GM19455 (cell line): Measurements from ENCODE around the gene SPN.
"Not testable (repeated sequence)": the region's sequence is repeated elsewhere in the genome, so short reads cannot be mapped to it uniquely, and the experiment has no call there.

Source experiments
- ATAC-seq: cut with Tn5 transposase; IDR thresholded peaks from one replicate; pipeline ENCODE4 v1.9.1; 2021; ENCODE audit not compliant: unreplicated experiment

Gene SPN, protein sequence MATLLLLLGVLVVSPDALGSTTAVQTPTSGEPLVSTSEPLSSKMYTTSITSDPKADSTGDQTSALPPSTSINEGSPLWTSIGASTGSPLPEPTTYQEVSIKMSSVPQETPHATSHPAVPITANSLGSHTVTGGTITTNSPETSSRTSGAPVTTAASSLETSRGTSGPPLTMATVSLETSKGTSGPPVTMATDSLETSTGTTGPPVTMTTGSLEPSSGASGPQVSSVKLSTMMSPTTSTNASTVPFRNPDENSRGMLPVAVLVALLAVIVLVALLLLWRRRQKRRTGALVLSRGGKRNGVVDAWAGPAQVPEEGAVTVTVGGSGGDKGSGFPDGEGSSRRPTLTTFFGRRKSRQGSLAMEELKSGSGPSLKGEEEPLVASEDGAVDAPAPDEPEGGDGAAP

DNA sequence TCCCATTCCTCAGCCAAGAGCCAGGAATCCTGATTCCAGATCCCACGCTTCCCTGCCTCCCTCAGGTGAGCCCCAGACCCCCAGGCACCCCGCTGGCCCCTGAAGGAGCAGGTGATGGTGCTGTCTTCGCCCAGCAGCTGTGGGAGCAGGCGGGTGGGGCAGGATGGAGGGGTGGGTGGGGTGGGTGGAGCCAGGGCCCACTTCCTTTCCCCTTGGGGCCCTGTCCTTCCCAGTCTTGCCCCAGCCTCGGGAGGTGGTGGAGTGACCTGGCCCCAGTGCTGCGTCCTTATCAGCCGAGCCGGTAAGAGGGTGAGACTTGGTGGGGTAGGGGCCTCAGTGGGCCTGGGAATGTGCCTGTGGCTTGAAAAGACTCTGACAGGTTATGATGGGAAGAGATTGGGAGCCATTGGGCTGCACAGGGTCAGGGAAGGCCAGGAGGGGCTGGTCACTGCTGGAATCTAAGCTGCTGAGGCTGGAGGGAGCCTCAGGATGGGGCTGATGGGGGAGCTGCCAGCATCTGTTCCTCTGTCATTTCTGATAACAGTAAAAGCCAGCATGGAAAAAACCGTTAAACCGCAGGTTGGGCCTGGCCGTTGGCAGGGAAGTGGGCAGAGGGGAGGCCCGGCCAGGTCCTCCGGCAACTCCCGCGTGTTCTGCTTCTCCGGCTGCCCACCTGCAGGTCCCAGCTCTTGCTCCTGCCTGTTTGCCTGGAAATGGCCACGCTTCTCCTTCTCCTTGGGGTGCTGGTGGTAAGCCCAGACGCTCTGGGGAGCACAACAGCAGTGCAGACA is at the start of gene SPN:
SPN (plus strand) TSS at position 232 of the 791 bp plus-strand sequence; CDS start at position 714, 482 bp downstream.
- no peak for ATAC-seq

DNA sequence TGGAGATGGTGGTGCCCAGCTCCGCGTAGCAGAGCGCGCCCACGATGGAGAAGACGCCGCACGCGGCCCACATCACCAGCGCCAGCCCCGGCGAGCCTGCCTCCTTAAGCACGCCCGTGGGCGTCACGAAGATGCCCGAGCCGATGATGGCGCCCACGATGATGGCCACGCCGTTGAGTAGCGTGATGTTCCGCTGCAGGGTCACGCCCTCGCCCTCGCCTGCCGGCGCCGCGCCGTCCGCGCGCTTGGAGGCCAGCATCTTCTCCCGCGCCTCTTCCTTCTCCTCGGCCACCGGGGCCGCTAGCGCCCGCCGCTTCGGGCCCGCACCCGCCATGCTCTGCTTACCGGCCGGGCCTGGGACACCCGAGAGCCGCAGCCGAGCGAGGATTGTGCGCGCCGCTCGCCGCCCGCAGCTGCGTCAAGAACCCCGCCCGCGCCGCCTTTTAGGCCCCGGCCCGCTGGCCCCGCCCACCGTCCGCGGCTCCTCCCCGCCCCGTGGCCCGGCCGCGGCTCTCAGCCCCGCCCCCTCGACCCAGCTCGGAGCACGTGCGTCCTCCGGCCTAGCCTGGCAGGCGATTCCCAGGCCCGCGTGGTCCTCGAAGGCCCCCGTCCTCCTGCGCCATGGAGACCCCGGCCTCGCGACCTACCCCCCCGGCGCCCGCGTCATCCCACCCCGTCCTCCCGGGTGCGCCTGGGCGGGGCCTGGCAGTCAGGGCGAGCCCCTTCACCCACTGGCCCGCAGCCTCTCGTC is 49.6 kb upstream of the SPN start:
- not testable (repeated sequence) for ATAC-seq

DNA sequence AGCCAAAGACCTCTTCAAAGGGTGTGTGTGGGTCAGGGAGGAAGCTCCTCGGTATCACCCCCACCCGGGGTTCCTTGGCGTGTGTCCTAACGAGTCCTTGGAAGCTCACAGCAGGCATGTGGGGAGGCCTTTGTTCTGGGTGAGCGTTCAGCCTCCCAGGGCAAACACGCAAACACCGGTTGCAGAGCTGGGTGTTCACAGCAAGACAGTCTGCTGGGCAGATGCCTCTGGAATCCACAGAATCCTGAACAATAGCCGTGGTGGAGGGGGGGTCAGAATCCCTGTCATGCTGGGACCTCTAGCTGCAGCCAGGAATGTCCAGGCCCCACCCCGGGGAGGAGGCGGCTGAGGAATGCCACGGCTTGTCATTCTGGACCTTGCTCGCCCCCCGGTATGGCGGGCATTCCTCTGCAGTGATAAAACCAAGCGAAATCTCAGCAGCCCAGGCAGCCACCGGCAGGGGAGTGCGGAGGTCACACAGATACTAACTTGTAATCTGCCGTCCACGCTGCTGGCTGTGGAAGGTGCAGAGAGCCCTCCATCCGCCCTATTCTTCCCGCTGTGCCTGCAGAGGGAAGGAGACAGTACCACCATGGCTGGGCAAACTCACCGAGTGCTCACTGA is 48.2 kb upstream of the SPN start:
- ATAC-seq: not testable (repeated sequence)

DNA sequence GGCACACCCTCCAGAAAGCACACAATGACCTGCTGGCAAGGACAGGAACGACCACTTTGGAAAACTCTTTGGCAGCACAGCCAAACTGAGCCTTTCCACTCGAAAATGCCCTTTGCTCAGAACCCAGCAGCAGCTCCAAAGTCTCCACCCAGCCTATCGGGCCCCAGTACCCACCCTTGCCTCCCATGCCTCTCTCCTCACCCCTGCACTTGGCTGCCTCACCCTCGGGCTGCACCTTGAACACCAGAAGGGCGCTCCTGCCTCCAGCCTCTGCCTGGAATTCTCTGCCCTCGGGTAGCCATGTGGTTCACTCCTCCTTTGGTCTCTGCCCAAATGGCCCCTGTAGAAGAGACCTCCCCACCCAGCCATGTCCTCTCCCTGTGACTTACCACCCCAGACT is 46.9 kb upstream of the SPN start:
- not testable (repeated sequence) for ATAC-seq

DNA sequence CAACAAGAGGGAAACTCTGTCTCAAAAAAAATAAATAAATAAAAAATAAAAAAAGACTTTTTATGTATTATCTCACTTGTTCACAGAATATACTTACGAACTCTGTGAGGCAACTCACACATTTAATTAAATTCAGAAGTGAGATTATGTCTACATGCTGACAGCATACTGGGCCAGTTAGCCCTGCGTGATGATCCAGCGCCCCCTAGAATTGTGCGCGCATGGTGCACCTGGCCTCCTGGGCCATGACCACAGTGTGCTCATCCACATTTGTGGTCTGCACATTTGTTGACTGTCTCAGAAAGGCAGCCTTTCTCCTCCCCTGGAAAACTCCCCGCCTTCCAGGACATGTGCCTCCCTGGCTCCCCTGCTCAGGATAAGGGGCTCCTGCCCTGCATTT is 42.5 kb upstream of the SPN start:
- not testable (repeated sequence) for ATAC-seq

DNA sequence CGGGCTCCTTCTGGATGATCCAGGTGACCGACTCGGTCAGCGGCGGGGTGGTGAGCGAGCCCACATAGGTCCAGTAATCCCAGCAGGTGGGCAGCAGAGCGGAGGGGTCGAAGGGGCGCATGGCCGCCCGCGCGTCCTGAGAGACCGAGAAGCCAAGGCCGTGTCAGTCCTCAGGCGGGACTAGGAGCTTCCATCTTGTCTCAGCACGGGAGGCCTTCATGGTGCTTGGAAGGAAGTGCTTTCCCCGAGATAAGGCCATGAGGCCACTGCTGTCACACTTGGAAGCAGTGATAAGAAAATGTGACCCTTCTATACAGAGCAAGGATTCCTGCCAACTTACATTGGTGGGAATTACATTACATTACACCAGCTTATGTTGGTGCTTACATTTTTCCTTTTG is 40.3 kb upstream of the SPN start:
- ATAC-seq: not testable (repeated sequence)

DNA sequence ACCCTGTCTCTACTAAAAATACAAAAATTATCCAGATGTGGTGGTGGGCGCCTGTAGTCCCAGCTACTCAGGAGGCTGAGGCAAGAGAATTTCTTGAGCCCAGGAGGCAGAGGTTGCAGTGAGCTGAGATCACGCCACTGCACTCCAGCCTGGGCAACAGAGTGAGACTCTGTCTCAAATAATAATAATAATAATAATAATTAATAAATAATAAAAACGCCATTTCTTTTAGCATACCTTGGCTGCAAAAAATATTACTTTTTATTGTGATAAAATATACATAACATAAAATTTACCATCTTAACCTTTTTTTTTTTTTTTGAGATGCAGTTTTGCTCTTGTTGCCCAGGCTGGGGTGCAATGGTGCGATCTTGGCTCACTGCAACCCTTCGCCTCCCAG is 39.8 kb upstream of the SPN start:
- ATAC-seq: not testable (repeated sequence)

DNA sequence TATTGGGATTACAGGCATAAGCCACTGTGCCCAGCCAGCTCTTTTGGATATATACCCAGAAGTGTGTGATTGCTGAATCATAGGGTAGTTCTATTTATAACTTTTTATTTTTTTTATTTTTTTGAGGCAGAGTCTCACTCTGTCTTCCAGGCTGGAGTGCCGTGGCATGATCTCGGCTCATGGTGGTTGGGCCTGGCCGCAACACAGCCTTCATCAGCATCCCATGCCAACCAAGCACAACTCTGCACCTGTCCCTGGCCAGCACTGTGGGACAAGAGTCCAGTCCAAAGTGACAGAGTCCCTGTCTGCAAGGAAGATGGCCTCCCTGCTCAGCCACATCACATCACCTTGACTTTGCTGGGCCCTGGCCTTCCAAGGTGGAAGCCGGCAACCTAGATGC is 37.9 kb upstream of the SPN start:
- ATAC-seq: not testable (repeated sequence)

DNA sequence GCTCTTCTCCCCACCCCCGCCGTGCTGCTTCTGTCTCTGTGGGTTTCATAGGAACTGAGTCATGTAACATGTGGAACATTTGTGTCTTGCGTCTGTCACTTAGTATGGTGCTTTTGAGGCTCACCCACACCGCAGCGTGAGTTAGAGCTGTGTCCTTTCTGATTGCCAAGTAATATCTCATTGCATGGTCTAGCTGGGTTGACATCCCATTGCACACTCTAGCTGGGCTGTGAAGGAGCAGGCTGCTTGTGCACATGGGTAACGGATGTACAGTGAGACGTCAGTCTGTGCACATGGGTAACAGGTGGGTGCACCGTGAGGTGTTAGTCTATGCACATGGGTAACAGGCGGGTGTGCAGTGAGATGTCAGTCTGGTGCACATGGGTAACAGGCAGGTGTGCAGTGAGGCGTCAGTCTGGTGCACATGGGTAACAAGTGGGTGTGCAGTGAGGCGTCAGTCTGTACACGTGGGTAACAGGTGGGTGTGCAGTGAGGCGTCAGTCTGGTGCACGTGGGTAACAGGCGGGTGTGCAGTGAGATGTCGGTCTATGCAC is 36.2 kb upstream of the SPN start:
- not testable (repeated sequence) for ATAC-seq

DNA sequence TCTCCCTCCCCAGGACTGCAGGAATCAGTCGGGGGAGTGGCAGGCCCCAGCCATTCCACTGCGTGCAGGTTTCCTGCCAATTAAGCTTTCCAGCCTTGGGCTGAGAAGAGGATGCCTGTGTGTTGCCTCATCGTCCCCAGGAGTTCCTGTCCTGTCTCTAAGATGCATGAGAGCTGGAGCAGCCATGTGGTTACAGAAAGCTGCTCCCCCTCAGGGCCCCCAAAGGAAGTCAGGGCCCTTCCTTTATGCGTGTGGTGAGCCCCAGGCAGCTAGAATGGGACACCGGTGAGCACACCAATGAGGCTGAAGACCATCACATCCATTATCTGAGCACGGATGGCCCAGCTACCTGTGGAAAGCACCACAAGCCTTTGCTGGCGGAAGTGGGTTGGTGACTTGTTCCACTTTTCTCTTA is 35.4 kb upstream of the SPN start:
- ATAC-seq: not testable (repeated sequence)

DNA sequence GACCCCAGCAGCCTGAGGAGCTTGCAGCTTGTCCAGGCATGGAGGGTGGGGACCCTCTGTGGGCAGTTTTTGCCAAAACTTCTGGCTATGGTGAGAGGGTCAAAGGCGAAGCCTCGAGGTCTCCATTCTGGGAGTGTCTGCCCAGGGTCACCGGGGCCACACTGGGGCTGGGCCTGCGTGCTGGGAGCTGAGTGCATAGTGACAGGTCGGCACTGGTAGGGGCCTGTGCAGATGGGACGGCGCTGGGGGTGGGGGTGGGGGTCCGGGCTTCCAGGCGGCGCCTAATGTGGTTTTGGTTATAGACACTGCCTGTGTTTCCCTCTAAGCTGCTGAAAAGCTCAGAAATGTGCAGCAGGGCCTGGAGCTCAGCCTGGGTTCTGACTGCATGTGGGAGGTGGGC is 34.3 kb upstream of the SPN start:
- not testable (repeated sequence) for ATAC-seq

DNA sequence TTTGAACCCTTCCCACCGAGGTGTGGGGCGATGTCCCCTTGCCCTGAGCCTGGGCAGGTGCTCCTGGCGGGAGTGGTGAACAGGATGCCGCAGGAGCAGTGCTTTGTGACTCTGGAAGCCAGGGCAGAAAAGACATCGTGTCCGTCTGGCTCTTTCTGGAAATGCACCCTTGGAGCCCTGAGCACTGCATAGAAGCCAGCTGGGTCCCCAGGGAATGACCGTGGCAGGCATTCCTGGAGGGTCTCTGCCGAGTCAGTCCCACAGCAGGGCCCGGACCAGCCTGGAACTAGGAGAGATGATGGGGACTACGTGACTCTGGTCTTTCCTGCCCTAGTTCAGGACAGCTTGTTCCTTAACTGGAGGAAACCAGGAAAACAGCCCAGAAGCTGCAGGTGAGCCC is 33.7 kb upstream of the SPN start:
- not testable (repeated sequence) for ATAC-seq

DNA sequence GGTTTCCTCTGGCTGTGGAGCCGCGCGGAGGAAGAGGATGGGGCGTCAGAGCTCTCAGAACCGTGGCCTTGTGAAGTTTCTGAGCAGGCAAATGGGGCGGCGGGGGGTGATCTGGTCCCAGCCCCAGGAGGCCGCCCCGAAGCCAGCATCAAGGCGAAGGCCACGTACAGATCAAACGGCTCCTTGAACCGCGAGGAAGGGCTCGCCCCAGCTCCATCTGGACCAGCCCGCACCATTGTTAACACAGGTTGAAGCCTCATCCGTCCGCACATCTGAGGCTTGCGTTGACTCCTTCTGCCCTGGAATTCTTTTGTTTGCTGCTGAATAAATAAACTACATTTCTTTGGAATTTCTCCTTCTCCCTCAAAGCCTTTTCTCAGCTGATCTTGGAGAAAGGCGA is 31.4 kb upstream of the SPN start:
- ATAC-seq: not testable (repeated sequence)

DNA sequence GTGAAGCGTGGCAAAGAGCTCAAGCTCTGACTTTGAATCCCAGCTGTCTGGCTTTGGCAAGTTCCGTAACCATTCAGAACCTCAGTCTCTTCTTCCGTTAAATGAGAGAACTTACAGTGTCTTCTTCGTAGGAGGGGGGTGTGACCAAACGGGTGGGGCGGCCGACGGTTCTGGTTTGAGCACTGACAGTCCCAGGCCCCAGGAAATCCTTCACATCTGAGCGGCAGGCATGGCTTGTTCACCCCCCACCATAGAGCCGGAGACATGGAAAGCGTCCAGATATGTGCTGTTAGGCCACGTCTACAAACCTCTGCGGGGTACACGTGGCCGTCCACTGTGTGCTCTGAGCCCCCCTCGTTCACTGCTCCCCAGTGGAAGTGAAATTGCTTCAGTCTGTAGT is 27.1 kb upstream of the SPN start:
- ATAC-seq: not testable (repeated sequence)

DNA sequence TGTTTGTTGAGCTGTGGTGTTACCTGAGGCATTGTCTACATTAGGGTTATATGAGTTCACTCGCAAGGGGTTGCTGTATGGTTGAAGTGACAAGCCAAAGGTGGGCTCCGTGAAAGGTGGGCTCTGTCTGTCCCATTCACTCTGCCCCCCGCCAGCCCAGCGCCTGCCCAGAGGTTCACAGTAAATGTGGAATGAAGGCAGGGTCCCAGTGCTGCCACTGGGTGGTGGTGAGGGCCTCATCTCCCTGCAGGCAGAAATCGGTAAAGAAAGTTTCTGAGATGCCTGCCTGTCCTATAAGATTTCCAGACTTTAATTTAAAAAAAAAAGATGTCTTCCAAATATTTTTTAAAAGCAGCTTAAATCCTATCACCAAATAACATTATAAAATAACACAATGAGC is 26.7 kb upstream of the SPN start:
- ATAC-seq: not testable (repeated sequence)

DNA sequence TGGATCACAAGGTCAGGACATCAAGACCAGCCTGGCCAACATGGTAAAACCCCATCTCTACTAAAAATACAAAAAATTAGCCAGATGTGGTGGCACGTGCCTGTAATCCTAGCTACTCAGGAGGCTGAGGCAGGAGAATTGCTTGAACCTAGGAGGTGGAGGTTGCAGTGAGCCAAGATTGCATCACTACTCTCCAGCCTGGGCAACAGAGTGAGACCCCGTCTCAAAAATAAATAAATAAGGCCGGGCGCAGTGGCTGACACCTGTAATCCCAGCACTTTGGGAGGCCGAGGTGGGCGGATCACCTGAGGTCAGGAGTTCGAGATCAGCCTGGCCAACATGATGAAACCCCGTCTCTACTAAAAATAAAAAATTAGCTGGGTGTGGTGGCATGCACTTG is 24.3 kb upstream of the SPN start:
- ATAC-seq: not testable (repeated sequence)

DNA sequence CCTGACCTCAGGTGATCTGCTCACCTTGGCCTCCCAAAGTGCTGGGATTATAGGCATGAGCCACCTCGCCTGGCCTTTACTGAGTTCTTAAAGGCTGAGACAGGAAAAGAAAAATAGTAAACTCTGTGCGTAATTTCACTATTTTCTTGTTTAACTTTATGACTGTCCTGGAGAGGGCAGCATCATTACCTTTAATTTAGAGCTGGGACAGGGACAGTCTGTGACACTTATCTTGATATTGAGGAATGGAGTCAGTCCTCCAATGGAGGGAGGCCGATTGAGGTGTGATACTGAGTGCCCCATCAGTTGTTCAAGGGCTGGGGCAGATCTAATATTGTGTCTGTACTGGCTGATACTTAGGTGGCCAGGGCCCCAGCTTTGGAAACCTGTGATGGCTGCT is 21.5 kb upstream of the SPN start:
- no peak for ATAC-seq

DNA sequence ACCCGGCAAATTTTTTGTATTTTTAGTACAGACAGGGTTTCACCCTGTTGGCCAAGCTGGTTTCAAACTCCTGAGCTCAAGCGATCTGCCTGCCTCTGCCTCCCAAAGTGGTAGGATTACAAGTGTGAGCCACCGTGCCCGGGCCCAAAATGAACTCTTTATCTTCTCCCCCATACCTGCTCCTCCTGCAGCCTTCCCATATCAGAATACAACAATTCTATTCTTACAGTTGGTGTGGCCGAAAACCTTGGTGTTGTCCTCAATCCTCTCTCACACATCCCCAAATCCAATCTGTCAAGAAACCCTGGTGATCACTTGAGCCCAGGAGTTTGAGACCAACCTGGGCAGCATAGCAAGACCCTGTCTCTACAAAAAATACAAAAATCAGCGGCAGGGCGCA is 19.5 kb upstream of the SPN start:
- no peak for ATAC-seq

DNA sequence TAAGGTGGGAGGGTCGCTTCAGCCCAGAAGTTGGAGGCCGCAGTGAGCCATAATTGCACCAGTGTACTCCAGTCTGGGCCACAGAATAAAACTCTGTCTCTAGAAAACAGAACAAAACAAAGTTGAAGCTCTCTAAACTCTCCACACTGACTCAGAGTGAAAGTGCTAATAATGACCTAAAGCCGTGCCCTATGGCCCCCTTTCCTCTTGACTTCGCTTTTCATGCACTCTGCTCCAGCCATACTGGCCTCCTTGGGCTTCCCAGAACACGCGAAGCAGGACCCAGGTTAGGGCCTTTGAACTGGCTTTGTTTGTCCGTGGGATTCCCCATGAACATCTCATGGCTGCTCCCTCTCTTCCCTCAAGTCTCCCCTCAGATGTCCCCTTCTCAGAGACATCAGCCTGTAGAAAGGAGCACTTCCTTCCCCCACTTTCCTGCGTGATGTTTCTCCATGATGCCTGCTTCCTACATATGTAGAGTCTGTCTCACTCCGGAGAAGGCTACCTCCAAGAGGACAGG is 18.6 kb upstream of the SPN start:
- ATAC-seq: no peak

DNA sequence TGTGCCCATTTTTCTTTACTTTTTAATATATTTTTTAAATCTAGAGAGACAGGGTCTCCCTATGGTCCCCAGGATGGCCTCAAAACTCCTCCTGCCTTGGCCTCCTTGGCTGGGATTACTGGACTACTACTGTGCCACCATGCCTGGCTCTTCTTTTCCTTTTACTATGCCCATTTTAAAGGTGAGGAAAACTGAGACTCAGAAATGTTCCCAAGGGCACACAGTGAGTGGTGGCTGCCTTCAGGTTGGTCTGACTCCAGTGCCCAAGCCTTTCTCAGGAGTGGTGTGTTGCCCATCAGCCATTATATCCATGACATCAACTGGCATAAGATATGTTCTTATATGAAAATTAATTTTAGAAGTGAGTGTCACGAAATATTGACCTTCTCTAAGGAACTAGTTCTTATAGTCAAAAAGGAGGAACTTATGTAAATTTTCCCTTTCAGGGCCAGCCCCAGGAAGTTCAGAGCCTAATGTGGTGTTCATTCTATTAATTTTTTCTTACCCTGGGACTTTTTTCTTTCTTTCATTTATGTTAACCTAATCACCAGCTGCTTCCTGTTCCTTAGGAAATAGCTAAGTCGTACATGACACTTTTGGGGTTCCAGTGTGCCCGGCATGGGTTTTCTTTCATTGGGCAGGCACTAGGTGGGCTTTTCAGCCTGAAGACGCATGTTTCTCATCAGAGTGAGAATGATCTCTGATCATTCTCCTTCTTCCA is 17.9 kb upstream of the SPN start:
- ATAC-seq: no peak
